D721Med (cell line): Measurements from ENCODE around the gene CAD.

Experiments used
- DNase-seq: peaks from one replicate; pipeline ENCODE4 v3.0.0; 2011; ENCODE audit warnings: low spot score; ENCODE audit not compliant: insufficient read length
- FAIRE-seq: peaks from 2 replicates; lab custom pipeline; 2011; peaks lifted over from hg19 to GRCh38; lab: Jason Lieb, UNC
- CTCF ChIP-seq: IDR thresholded peaks from 2 replicates; pipeline ENCODE4 v1.5.1; 2012; ENCODE audit warnings: mild to moderate bottlenecking, control low read depth; ENCODE audit not compliant: insufficient read depth; ENCODE audit errors: missing control alignments

CAD gene

GRCh38 chr2:27275211-27276150 lies 58.3 kb downstream of the CAD start, which contains the start of gene DNAJC5G:
TSS of gene DNAJC5G (plus strand) at chr2:27275433. CDS start at chr2:27276729, 1,296 bp downstream.
- no peak for TF ChIP-seq CTCF
- FAIRE-seq = no peak
- DNase-seq = no peak

GRCh38 chr2:27278010-27278409 lies 60.8 kb downstream of the CAD start:
- TF ChIP-seq CTCF = no peak
- FAIRE-seq (no peak), DNase-seq (no peak)

- TF ChIP-seq CTCF = no peak
- DNase-seq (no peak), FAIRE-seq (no peak)
Observed at GRCh38 chr2:27280826-27281225, 63.7 kb downstream of the CAD start.

DNA sequence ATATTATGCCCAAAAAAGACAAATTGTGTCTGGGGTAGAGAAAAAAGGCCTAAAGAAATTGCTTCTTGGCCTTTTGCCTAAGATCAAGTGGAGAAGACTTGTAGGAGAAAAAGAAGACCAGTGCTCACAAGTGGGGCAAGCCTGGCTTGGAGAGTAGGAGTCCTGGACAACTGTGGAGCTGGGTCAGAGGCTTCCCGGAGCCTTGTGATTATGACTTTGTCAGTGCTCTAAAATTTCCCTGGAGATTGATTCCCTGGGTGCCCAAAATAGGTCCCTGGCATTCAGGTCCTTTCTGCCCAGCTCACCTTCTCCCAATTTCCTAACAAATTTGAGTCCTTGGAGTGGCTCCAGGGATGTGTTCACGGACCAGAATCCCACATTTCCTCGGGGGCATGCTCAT lies 64.3 kb downstream of the CAD start:
- no peak for TF ChIP-seq CTCF
- FAIRE-seq = no peak
- no peak for DNase-seq

GRCh38 chr2:27281855-27282559 lies 64.8 kb downstream of the CAD start, which contains the start of gene TRIM54:
TSS of gene TRIM54 (plus strand) at chr2:27282429. CDS start at chr2:27282732, 303 bp downstream.
- FAIRE-seq (no peak), DNase-seq (no peak)
- no peak for TF ChIP-seq CTCF

GRCh38 chr2:27282892-27283291 lies 65.7 kb downstream of the CAD start:
- FAIRE-seq = no peak
- no peak for DNase-seq
- TF ChIP-seq CTCF = no peak
